ENCODE data around the gene FHOD3. TPM values are rescaled to one million over a fixed set of nuclear protein-coding genes. Genes with fewer than 3 reads are reported as not detected.
"Not testable (repeated sequence)": the region's sequence is repeated elsewhere in the genome, so short reads cannot be mapped to it uniquely, and the experiment has no call there.

Gene FHOD3
- total RNA-seq, 1 donor from 2014 or later = 8.9 TPM

DNA sequence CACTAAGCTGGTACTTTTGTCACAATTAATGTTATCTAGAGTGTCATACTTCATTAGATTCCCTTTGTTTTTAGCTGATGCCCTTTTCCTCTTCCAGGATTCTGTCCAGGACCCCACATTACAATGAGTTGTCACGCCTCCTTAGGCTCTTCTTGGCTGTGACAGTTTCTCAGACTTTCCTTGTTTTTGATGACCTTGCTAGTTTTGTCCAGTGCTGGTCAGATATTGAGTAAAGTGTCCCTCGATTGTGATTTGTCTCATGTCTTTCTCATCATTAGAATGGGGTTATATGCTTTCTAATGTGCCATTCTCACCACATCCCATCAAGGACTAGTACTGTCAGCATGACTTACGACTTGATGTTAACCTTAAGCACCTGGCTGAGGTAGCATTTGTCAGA is 162.3 kb downstream of the FHOD3 start:
- Mint-ChIP-seq H3K4me3 (ENCODE audit: unreplicated experiment) (no peak overlapping the region), H3K27me3 (ENCODE audit: low read depth) (no peaks in the 10 kb centered on the region), H3K36me3 (ENCODE audit: low read depth) (no peaks in the 10 kb centered on the region), H3K4me1 (ENCODE audit: low read depth) (peaks cover 10% of the 10 kb centered on the region), H3K9me3 (ENCODE audit: low read depth) (no peaks in the 10 kb centered on the region), H3K27ac (ENCODE audit: unreplicated experiment) (no peak overlapping the region)
- TF ChIP-seq, protein P1, sequence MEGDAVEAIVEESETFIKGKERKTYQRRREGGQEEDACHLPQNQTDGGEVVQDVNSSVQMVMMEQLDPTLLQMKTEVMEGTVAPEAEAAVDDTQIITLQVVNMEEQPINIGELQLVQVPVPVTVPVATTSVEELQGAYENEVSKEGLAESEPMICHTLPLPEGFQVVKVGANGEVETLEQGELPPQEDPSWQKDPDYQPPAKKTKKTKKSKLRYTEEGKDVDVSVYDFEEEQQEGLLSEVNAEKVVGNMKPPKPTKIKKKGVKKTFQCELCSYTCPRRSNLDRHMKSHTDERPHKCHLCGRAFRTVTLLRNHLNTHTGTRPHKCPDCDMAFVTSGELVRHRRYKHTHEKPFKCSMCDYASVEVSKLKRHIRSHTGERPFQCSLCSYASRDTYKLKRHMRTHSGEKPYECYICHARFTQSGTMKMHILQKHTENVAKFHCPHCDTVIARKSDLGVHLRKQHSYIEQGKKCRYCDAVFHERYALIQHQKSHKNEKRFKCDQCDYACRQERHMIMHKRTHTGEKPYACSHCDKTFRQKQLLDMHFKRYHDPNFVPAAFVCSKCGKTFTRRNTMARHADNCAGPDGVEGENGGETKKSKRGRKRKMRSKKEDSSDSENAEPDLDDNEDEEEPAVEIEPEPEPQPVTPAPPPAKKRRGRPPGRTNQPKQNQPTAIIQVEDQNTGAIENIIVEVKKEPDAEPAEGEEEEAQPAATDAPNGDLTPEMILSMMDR (IDR thresholded peaks at IDR 0.05) = no peak
- no peak for DNase-seq (ENCODE audit: low spot score)

DNA sequence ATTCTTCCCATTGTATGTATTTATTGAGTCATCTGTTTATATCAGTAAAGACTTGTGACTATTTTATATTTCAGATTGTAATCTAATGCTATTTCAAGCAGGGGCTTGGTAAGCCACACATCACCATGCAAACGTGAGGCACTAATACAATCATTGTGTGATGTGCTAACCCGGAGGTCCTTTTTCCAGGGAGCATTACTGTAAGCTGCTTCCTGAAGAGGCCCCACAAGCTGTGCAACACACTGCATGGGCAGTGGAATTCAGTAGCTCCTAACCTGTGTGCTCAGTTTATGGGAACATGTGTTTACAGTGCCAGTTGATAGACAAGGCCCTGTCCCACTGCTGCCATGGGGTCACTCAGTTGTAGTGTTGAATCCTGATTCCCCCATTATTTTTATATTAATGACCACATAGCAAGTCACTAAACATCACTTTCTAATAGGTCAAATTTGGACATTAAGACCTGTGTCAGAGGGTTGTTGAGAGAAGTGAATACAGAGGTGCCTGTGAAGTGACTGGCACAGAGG is 162.9 kb downstream of the FHOD3 start:
- no peak overlapping the region for H3K4me3 Mint-ChIP-seq (ENCODE audit: unreplicated experiment)
- H3K4me1 Mint-ChIP-seq (ENCODE audit: low read depth) = peaks cover 10% of the 10 kb centered on the region
- H3K27me3 Mint-ChIP-seq (ENCODE audit: low read depth) = no peaks in the 10 kb centered on the region
- DNase-seq (ENCODE audit: low spot score) = no peak
- no peaks in the 10 kb centered on the region for H3K9me3 Mint-ChIP-seq (ENCODE audit: low read depth)
- no peaks in the 10 kb centered on the region for H3K36me3 Mint-ChIP-seq (ENCODE audit: low read depth)
- no peak overlapping the region for H3K27ac Mint-ChIP-seq (ENCODE audit: unreplicated experiment)
- TF ChIP-seq, protein P1 (IDR thresholded peaks at IDR 0.05) = no peak

- no peaks in the 10 kb centered on the region for H3K36me3 Mint-ChIP-seq (ENCODE audit: low read depth)
- peaks cover 10% of the 10 kb centered on the region for H3K4me1 Mint-ChIP-seq (ENCODE audit: low read depth)
- H3K27ac Mint-ChIP-seq (ENCODE audit: unreplicated experiment) = no peak overlapping the region
- DNase-seq (ENCODE audit: low spot score) = no peak
- no peaks in the 10 kb centered on the region for H3K9me3 Mint-ChIP-seq (ENCODE audit: low read depth)
- TF ChIP-seq, protein P1 (IDR thresholded peaks at IDR 0.05) = no peak
- H3K27me3 Mint-ChIP-seq (ENCODE audit: low read depth) = no peaks in the 10 kb centered on the region
- H3K4me3 Mint-ChIP-seq (ENCODE audit: unreplicated experiment) = no peak overlapping the region
Observed at GRCh38 chr18:36460854-36461253, 163.3 kb downstream of the FHOD3 start.

DNA sequence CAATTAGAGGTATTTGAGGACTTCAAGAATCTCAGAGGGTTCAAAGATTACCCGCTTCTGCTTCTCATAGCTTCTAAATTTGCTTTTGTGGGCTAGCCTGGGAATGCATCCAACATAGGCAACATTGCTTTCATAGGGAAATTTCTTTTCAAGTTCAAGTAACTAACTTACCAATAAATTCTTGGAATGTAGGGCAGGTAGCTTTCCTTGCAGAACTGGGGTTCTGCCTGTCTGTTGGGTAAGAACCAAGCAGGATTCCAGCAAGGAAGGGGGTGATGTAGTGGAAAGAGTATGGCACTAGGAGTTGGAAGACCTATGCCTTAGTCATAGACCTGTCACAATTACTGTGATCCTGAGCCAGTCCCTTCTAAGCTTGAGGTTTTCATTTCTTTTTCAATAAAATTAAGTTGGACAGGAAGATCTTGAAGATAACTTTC is 164.1 kb downstream of the FHOD3 start:
- no peak overlapping the region for H3K4me3 Mint-ChIP-seq (ENCODE audit: unreplicated experiment)
- no peaks in the 10 kb centered on the region for H3K9me3 Mint-ChIP-seq (ENCODE audit: low read depth)
- H3K27me3 Mint-ChIP-seq (ENCODE audit: low read depth) = no peaks in the 10 kb centered on the region
- H3K4me1 Mint-ChIP-seq (ENCODE audit: low read depth) = peaks cover 10% of the 10 kb centered on the region
- no peak overlapping the region for H3K27ac Mint-ChIP-seq (ENCODE audit: unreplicated experiment)
- TF ChIP-seq, protein P1 (IDR thresholded peaks at IDR 0.05) = no peak
- no peak for DNase-seq (ENCODE audit: low spot score)
- no peaks in the 10 kb centered on the region for H3K36me3 Mint-ChIP-seq (ENCODE audit: low read depth)

DNA sequence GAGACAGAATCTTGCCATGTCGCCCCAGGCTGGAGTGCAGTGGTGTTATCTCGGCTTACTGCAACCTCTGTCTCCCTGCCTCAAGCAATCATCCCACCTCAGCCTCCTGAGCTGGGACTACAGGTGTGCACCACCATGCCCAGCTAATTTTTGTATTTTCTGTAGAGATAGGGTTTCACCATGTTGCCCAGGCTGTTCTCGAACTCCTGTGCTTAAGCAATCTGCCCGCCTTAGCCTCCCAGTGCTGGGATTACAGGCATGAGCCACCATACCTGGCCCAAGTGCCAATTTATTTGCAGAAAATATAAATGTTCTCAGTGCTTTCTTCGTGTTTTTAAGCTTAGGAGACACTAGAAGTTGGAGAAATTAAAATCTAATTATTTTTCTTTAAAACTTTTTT is 166.0 kb downstream of the FHOD3 start:
- not testable (repeated sequence) for H3K4me3 Mint-ChIP-seq (ENCODE audit: unreplicated experiment); H3K27ac Mint-ChIP-seq (ENCODE audit: unreplicated experiment); H3K36me3 Mint-ChIP-seq (ENCODE audit: low read depth); DNase-seq (ENCODE audit: low spot score); H3K9me3 Mint-ChIP-seq (ENCODE audit: low read depth); H3K27me3 Mint-ChIP-seq (ENCODE audit: low read depth)
- peaks cover 10% of the 10 kb centered on the region for H3K4me1 Mint-ChIP-seq (ENCODE audit: low read depth)

DNA sequence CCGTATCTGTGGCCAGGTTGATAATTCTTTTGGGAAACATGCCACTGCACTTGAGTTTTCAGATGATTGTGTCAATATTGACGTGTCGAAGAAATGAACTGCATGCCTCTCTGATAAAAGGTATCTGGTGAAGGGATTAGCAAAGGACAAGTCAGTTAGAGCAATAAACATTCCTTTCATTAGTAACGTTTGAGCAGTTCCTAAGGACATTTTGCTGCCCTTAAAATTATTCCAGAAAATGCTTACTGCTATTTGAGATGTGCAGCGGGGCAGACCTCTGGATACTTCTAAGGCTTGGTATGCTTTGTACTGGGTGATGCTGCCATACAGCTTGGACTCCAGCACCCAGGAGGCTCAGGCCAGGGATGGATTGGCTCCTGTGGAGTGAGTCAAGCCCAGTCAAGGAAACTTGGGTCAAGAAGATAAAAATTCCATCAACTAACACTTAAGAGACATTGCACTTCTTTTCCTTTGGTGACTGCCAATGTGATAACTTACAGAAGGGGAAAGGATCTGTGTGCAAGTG is 166.7 kb downstream of the FHOD3 start:
- peaks cover 3% of the 10 kb centered on the region for H3K27me3 Mint-ChIP-seq (ENCODE audit: low read depth)
- H3K4me3 Mint-ChIP-seq (ENCODE audit: unreplicated experiment) = no peak overlapping the region
- no peak overlapping the region for H3K27ac Mint-ChIP-seq (ENCODE audit: unreplicated experiment)
- H3K4me1 Mint-ChIP-seq (ENCODE audit: low read depth) = peaks cover 10% of the 10 kb centered on the region
- TF ChIP-seq, protein P1 (IDR thresholded peaks at IDR 0.05) = no peak
- peaks cover 2% of the 10 kb centered on the region for H3K36me3 Mint-ChIP-seq (ENCODE audit: low read depth)
- H3K9me3 Mint-ChIP-seq (ENCODE audit: low read depth) = no peaks in the 10 kb centered on the region
- no peak for DNase-seq (ENCODE audit: low spot score)

Measured in chondrocyte (in vitro differentiated cells).